Lung microvascular endothelial cell (primary cell): Measurements from ENCODE around the gene MEOX1. TPM values are rescaled to one million over a fixed set of nuclear protein-coding genes. Genes with fewer than 3 reads are reported as not detected.
"Not testable (repeated sequence)": the region's sequence is repeated elsewhere in the genome, so short reads cannot be mapped to it uniquely, and the experiment has no call there.

Source experiments
- DNase-seq, 2 donors: peaks; one replicate each; pipeline versions ENCODE4 v3.0.0 to v3.0.0-alpha.2; 2010; ENCODE audit warnings: low read depth in 2 of 2
- total RNA-seq: library from RNA; depleted of rRNA; stranded (reverse); fragments of >200 nt; gene quantifications from 2 replicates; pipeline ENCODE4 v1.2.1, GENCODE V29; 2014

Gene MEOX1
- total RNA-seq, 1 donor from 2014 or later: not detected

DNA sequence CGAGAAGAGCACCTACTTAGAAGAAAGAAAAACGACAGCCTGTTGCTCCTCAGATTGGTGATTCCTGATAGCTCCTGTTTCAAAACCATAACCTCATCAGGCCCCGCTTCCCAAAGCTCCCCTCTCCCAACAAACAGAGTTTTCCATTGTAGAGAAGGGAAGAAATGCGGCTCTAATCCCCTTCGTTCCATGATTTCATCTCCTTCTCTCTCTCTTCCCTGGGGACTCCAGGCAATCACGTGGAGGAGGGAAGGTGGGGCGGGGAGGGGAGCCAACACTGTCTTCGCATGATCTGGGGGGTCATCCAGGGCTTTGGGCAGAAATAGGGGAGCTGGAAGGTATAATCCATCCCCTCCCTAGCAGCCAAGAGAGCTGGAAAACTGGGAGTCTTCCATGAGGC is 43.4 kb downstream of the MEOX1 start:
- DNase-seq: no peak

DNA sequence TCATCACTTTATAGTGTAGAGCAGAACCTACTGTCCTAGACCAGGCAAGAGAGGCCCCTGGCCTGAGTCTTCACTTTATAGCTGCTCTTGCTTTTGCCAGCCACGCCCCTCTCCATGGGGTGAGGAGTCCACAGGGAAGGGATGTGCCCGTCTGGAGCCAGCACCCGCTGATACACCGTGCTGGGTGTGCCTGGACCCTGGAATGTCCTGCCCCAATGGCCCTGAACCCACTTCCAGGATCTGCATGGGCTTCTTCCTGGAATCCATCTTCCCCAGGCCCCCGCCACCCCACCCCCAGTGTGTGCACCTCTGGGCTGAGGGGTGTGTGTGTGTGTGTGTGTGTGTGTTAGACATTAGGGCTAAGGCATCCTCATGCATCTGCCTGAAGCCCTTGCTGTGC is 44.9 kb downstream of the MEOX1 start:
- DNase-seq: no peak

DNA sequence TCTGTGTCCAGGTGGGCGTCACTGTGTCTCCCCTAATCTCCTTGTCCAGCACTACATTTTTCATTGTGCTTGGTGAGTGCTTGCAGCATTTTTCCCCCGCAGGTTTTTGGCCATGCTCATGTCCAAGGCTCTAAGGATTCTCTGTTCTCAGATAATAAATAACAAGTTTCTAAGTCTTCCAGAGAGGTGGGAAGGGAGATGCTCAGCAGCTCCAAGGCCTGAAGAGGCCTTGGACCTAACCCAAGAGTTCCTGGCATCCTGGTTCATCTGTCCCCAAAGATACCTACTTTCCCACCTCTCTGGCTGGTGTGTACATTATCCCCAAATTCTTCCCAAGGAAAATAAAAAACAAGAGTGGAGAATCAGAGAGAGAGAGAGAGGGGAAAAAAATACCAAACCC is 45.3 kb downstream of the MEOX1 start:
- no peak for DNase-seq

DNA sequence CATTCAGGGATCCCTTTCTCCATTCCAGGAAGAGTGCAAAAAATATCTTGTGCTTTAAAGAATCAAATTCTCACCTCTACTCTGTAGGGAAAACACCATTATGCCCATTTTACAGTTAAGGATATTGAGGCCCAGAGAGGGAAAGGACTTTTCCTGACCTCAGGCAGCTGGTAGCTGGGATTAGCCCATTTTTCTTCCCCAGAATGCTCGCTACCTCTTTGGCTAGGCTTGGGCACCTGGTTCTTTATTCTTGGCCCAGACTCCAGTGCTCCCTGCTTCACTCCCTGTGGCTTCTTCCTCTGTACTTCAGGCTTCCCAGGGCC is 45.7 kb downstream of the MEOX1 start:
- no peak for DNase-seq

DNA sequence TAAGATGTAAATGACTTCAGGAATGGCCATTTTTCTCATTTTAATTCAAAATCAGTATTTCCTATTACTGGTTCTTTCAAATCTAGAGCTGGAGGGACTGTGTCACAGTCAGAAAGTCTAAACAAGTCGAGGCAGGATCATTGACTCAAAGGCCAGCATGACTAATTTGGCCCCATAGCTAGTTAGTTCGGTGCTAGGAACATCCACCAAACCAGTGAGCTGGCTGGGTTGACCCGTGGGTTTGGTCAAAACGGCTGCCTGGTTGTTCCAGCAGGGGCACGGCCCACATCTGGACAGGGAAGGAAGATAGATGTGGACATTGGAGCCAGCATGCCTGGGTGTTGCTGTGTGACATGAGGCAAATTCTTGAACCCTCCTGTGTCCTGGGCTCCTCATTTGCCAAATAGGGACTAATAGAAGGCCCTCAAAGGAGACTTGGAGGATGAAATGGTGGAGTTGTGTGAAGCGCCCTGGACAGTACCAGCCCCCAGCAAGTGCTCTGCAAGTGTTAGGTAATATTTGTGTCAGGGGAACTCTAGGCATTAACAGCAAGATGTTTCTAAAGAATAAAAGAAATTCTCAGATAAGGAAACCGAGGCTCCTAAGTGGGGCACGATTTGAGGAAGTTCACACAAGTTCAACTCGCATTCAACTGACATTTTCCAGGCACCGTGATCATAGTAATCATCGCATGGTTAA is 46.2 kb downstream of the MEOX1 start:
- DNase-seq: no peak

DNA sequence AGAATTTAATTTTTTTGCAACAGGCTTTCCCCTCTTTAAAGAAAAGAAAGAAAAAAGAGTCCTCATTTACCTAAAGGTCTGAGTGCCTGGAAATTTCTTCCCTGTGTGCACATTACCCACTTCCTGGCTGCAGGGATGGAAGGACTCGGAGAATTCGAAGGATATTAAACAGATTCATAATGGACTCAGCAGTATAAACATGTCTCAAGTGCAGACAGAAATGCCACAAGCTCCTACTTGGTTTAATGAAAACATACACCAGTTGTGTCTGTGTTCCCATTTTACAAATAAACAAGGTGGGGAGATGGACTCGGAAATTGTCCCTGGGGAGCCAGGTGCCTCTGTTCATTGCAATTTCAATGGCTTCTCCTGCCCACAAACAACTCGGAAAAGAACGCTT is 47.2 kb downstream of the MEOX1 start:
- no peak for DNase-seq

DNA sequence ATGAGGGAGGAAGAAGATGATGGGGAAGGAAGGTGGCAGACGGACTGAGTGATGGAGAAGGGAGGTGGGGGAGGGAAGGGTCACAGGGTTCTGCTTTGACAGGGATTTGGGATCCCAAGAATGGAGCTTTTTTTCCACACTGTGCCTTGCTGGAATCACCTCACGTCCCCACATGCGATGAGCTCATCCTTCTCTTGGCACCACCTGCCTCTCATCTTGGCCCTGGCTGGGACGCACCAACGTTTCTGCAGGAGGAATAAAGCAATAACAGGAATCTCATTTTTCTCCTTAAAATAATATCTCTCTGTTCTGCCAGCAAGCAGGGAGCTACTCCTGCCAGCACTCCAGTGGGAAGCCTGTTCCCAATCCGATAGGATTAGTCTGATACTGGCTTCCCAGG is 47.8 kb downstream of the MEOX1 start:
- DNase-seq: no peak

DNA sequence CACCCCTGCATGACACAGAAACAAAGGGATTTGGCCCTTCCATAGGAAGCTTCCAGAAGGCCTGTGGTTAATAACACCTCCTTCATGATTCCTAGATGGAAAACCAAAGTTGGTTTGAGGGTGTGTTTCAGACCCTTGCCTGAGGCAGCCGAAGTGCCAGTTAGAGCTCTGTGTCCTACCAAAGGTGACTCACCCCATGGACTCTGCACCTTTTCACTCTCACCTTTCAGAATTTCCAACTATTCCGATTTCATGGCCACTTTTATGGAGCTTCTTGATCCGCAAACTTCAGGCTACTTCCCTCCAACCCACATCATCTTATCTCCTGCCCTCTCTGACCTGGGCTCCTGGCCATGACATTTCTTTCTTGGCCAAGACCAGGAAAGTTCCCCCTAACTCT is 49.2 kb downstream of the MEOX1 start:
- DNase-seq: no peak

DNA sequence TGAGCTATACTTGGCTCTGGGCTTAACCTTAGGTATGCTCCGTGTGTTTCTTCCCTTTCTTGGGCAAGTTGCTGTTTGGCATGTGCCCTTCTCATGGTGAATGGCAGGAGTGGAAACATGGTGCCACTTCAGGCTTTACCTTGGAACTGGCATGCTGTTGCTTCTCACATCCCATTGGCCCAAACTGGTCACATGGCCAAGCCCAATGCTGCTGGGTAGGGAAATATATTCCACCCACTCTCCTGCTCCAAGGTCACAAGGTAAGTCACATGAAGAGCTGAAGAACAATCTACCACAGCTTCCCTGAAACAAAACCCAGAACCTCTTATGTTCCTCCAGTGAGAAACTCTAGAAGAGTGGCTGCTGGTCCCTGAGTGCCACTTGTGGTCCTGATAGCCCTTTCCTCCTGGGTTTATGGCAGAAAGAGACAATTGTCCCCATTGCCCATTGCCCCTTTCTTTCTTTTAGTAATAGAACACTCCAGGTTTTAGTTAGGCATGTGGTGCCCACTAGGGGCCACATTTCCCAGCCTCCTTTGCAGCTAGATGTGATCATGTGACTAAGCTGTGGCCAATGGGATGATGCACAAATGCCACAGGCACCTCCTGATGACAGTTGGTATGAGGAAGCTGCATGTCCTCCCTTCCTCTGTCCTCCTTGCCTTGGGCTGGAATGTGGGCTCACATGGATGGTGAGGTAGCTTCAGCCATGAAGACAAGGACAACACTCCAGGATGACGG is 50.3 kb downstream of the MEOX1 start:
- DNase-seq: no peak

DNA sequence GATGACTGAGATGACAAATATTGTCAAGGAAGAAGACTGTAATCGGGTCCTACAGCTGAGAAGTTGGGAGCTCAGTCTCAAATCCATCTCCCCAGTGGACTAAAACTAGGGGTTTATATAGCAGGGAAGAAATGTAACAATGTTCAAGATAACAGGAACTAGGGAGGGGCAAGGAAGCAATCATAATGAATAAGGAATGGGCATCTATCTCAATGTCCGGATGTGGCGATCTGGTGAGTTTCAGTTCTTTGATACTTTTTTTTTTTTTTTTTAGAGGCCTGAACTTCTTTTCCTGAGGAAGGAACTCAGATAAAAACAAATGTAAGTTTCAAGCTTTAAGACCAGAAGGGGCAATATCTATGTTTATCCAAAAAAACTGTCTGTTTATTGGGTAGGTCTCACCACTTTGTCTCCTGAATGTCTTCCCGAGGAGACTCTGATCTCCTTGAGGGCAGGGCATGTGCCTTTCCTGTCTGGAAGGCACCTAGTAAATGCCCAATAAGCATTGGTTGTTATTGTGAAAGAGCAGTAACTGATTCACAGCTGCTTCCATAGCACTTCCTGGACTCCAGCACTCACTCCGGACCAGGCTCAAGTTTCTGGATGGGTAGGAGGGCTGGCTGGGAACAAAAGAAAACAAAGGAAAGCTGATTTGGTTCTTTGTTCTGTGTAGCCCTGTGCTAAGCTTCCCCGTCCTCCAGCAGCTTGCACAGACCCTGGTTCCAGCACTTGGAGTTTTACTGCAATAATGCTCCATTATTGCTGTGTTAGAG is 51.9 kb downstream of the MEOX1 start:
- peak; percentile 57 to 89 for DNase-seq

DNA sequence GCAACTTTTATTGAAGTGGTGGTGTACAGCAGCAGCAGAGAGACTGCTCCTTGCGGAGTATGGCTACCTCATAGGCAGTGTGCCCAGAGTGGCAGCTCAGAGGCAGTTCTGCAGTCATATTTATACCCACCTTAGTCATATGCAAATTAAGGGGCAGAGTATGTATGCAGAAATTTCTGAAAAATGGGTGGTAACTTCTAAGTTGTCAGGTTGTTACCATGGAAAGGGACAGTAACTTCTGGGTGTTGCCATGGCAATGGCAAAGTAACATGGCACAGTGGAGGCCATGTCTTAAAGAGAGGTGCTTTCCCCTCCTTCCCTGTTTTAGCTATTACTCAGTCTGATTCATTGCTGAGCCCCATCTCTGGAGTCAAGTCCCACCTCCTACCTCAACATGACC is 53.4 kb downstream of the MEOX1 start:
- DNase-seq: peak; percentile 13 to 79

DNA sequence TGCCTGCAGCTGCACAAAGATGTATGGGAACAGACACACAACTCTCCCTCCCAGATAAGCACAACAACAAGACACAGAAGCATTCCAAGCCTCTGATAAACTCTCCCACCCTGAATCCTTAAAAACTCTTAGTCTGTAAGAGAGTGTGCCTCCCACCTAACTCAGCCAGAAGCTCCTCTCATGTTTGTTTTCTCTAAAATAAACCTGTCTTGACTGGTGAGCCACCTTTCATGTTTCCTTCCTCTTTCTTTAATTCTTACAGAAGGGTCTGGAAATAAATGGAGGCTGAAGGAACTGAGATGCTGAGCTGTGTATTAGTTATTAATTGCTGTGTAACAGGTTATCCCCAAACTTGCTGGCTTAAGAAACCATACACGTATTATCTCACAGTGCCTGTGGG is 57.2 kb downstream of the MEOX1 start:
- no peak for DNase-seq

DNA sequence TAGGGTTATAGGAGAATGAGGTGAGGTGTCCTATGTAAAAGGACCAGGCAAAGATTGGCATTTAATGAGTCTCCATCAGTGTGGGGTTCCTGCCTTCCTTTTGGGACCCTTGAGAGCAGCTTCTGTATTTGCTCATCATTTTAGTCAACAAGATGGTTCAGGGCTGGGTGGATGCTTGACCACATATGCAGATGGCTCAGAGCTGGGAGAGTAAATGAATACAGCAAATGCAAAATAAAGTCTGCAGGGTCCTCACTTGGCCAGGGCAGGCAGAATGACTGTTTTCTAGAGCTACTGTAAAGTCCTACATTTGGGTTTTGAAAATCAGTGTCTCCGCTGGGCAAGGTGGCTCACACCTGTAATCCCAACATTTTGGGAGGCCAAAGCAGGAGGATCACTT is 58.4 kb downstream of the MEOX1 start:
- no peak for DNase-seq

DNA sequence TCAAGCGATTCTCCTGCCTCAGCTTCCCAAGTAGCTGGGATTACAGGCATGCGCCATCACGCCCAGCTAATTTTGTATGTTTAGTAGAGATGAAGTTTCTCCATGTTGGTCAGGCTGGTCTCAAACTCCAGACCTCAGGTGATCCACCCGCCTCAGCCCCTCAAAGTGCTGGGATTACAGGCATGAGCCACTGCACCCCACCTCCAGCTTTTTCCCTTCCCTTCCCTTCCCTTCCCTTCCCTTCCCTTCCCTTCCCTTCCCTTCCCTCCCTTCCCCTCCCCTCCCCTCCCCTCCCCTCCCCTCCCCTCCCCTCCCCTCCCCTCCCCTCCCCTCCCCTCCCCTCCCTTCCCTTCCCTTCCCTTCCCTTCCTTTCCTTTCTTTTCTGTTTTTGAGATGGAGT is 59.2 kb downstream of the MEOX1 start:
- DNase-seq: not testable (repeated sequence)

DNA sequence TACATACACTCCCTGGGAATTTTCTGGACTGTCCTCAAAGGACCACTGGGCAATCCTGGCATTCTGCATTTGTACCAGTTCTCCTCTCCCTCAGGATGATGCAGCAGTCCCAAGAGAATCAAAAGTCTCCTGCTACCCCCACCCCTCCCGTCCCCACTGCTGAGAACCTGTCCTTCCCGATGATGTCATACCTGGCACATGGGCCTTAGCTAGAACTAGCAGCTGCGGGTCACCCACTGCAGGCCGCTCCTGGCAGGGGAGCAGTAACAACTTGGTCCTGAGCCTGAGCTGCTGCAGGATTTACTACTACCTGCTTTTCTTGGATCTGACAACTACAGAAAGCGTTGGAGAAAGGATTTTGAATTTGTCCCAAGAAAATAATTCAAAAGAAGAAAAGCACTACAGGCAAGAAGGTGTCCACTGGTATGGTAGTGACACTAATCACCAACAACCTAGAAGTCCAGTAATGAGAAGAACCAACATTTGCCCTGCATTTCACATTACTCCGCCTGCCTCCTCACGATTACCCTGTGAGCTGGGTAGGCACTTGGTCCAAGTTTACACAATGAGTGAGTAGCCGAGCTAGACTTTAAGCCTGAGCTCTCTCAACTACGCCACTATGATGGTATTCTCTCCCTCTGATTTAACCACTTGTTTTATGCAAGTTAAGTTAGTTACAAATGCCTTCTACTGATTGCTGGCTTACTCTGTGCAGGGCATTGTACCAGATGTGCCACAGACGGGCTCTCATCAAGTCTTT is 60.3 kb downstream of the MEOX1 start:
- DNase-seq: peak; percentile 37 to 57

DNA sequence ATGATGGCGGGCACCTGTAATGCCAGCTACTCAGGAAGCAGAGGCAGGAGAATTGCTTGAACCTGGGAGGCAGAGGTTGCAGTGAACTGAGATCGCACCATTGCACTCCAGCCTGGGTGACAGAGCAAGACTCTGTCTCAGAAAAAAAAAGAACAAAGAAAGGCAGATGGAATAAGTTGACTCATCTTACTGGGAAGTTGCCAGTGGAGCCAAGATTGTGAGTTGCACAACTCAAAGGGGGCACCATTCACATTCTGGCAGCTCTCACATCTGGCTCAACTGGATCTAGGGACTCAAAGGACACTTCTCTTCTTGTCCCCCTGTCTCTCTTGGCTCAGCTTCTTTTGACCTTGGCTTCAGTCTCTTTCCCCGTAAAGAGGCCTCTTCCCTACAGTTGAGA is 61.9 kb downstream of the MEOX1 start:
- peak in 1 of 2 donors; percentile 51 for DNase-seq

DNA sequence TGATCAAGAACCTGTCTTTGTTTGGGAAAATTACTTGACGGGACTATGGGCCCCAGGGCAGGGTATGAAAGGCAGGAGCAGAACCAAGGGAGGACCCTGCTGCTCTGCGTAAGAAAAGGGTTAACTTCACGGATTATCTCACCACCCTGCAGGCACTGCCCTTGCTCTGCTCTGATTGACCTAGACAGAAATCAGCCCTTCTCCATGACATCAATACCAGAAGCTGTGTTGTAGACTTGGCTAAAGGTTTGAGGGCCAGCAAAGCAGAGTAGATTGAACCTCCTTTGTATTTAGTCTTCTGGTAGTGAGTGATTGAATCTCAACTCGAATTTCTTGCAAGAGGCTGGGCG is 62.7 kb downstream of the MEOX1 start:
- no peak for DNase-seq

DNA sequence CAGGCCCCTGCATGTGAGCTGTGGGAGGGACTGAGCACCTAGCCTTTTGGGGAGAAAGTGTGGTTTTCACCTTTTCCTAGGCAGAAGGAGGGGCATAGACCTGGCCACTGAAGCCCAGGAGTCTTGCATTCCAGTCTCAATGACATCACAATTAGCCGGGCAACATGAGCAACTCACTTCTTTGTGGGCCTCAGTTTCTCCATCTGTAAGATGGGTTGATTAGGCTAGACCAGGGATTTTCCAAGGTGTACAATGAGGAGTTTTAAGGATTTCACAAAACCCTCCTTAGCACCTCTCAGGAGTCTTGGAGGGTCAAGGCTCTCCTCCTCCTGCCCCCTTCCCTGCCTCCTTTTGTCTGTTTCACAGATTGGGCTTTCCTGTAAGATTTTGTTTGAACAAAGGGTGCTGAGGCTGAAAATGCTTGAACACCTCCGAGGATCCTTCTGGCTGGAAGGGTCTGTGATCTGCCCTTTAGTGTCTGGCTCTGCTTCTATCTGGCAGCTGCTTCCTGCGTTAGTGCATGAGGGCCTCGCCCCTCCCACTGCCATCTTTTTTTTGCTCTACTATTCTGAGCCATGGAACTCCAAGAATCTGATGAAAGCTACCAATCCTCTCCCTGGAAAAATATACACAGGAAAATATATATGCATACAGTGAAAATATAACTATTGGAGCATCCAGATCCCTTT is 63.2 kb downstream of the MEOX1 start:
- DNase-seq: peak in 1 of 2 donors; percentile 33

DNA sequence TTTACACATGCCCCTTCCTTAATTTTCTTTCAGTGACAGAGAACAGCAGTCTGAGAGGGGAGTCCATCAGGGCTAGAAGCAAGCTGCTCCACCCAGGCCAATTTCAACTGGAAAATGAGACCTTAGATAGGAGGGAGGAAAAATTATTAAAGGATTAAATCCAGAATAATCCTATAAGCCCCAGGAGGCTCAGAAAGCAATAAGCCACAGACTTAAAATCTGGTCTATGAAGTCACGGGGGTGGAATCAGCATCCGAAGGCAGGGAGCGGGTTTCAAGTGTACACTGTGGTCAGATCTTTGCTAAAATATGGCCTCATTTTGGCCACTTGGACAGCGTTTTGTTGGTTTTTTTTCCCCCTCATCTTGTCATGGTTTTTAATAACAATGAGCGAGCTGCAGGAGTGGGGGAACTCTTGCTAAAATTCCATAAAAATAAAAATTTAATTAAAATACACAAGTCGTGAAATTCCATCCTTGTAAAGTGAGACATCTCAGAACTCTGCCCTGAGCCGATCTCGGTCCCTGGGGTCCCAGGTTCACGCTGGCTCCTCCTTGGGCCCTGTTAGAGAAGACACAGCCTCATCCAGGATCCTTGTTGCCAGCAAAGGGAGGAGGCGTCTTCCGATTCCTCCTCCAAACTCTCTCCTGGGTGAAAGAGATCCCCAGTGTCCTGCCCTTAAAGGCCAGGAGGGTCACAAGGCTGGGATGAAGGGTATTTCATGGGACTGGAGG is 63.9 kb downstream of the MEOX1 start:
- DNase-seq: no peak

DNA sequence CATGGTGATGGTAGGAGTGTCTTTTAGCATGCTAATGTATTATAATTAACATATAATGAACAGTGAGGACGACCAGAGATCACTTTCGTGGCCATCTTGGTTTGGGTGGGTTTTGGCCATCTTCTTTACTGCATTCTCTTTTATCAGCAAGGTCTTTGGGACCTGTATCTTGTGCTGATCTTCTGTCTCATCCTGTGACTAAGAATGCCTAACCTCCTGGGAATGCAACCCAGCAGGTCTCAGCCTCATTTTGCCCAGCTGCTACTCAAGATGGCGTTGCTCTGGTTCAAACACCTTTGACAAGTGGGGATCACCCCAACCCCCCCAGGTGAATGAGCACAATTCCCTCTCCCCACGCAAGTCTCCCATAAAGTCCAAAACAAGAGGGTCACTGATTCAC is 66.3 kb downstream of the MEOX1 start:
- no peak for DNase-seq
